PFSK-1 (cell line): ENCODE measurements around the gene ARHGAP44.

ENCODE experiments used
- FOXP2 ChIP-seq: optimal IDR thresholded peaks from 2 replicates; pipeline ENCODE3; 2011; ENCODE audit warnings: borderline replicate concordance, control low read depth, inconsistent platforms; ENCODE audit not compliant: insufficient read depth; ENCODE audit errors: extremely low read length, extremely low read depth
- POLR2AphosphoS5 ChIP-seq: IDR thresholded peaks from 2 replicates; pipeline ENCODE4 v1.6.1; 2012; ENCODE audit warnings: low read depth, mild to moderate bottlenecking, control low read depth, low read length, moderate library complexity
- REST ChIP-seq, 2 experiments: IDR thresholded peaks; 2 replicates each; pipeline versions ENCODE4 v1.6.1 to v1.8.0; 2011 to 2012; ENCODE audit warnings: low read depth in 2 of 2, low read length in 2 of 2, control low read depth in 1 of 2, inconsistent platforms in 1 of 2, mild to moderate bottlenecking in 1 of 2, moderate library complexity in 1 of 2; ENCODE audit not compliant: insufficient read depth in 1 of 2
- SIN3A ChIP-seq: IDR thresholded peaks from 2 replicates; pipeline ENCODE4 v1.6.1; 2012; ENCODE audit warnings: mild to moderate bottlenecking, low read length, moderate library complexity, borderline replicate concordance; ENCODE audit not compliant: insufficient read depth
- TAF1 ChIP-seq: IDR thresholded peaks from 2 replicates; pipeline ENCODE4 v1.6.1; 2012; ENCODE audit warnings: low read length, control low read depth, borderline replicate concordance; ENCODE audit not compliant: insufficient read depth

The ARHGAP44 gene

GRCh38 chr17:13029340-13029739 lies 240.0 kb downstream of the ARHGAP44 start:
- TF ChIP-seq REST (IDR thresholded peaks at IDR 0.05; ENCODE audit: insufficient read depth in 1 of 2, low read depth in 2 of 2, low read length in 2 of 2): no peak
- TF ChIP-seq POLR2AphosphoS5: no peak
- TF ChIP-seq FOXP2: no peak
- TF ChIP-seq SIN3A: no peak
- TF ChIP-seq TAF1: no peak

GRCh38 chr17:13030056-13030455 lies 240.8 kb downstream of the ARHGAP44 start:
- no peak for TF ChIP-seq POLR2AphosphoS5
- no peak for TF ChIP-seq REST (IDR thresholded peaks at IDR 0.05; ENCODE audit: insufficient read depth in 1 of 2, low read depth in 2 of 2, low read length in 2 of 2)

GRCh38 chr17:13030459-13031300 lies 241.4 kb downstream of the ARHGAP44 start:
- TF ChIP-seq FOXP2 (no peak), TAF1 (no peak), POLR2AphosphoS5 (no peak), SIN3A (no peak), REST (IDR thresholded peaks at IDR 0.05; ENCODE audit: insufficient read depth in 1 of 2, low read depth in 2 of 2, low read length in 2 of 2) (no peak)

- TF ChIP-seq TAF1 (no peak), POLR2AphosphoS5 (no peak), SIN3A (no peak), REST (IDR thresholded peaks at IDR 0.05; ENCODE audit: insufficient read depth in 1 of 2, low read depth in 2 of 2, low read length in 2 of 2) (no peak), FOXP2 (no peak)
Observed at GRCh38 chr17:13031718-13032350, 242.5 kb downstream of the ARHGAP44 start.

- TF ChIP-seq TAF1: no peak
- TF ChIP-seq POLR2AphosphoS5: no peak
- no peak for TF ChIP-seq FOXP2
- no peak for TF ChIP-seq SIN3A
- TF ChIP-seq REST (IDR thresholded peaks at IDR 0.05; ENCODE audit: insufficient read depth in 1 of 2, low read depth in 2 of 2, low read length in 2 of 2): no peak
Observed at GRCh38 chr17:13035420-13035819, 246.1 kb downstream of the ARHGAP44 start.
